Subcutaneous adipose tissue (tissue), 4 donors: Measurements from ENCODE around the gene ABCA7. TPM values are rescaled to one million over a fixed set of nuclear protein-coding genes. Genes with fewer than 3 reads are reported as not detected.

ENCODE experiments used
- total RNA-seq, 4 donors: library from RNA; depleted of rRNA; stranded (reverse); fragments of >200 nt; gene quantifications; one replicate each; pipeline ENCODE4 v1.1.0, GENCODE V29; 2016
- TF ChIP-seq, protein P1 (sequence below): fragments of 450-650 bp; IDR thresholded peaks from one replicate; pipeline ENCODE4 v1.5.1; 2016; ENCODE audit warnings: low read depth, mild to moderate bottlenecking, control low read depth, antibody characterized with exemption, moderate library complexity

ABCA7 gene
- total RNA-seq, 4 donors from 2014 or later: 3.4 to 35.2 (median 12.2) TPM

DNA sequence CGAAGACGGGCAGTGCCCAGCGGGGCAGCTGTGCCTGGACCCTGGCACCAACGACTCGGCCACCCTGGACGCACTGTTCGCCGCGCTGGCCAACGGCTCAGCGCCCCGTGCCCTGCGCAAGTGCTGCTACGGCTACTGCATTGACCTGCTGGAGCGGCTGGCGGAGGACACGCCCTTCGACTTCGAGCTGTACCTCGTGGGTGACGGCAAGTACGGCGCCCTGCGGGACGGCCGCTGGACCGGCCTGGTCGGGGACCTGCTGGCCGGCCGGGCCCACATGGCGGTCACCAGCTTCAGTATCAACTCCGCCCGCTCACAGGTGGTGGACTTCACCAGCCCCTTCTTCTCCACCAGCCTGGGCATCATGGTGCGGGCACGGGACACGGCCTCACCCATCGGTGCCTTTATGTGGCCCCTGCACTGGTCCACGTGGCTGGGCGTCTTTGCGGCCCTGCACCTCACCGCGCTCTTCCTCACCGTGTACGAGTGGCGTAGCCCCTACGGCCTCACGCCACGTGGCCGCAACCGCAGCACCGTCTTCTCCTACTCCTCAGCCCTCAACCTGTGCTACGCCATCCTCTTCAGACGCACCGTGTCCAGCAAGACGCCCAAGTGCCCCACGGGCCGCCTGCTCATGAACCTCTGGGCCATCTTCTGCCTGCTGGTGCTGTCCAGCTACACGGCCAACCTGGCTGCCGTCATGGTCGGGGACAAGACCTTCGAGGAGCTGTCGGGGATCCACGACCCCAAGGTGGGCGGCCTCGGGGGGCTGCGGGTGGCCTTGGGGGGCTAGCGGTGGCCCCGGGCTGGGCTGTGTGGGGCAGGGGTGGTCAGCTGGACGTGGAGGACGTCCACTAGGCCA is 34.9 kb upstream of the ABCA7 start:
- TF ChIP-seq, protein P1, sequence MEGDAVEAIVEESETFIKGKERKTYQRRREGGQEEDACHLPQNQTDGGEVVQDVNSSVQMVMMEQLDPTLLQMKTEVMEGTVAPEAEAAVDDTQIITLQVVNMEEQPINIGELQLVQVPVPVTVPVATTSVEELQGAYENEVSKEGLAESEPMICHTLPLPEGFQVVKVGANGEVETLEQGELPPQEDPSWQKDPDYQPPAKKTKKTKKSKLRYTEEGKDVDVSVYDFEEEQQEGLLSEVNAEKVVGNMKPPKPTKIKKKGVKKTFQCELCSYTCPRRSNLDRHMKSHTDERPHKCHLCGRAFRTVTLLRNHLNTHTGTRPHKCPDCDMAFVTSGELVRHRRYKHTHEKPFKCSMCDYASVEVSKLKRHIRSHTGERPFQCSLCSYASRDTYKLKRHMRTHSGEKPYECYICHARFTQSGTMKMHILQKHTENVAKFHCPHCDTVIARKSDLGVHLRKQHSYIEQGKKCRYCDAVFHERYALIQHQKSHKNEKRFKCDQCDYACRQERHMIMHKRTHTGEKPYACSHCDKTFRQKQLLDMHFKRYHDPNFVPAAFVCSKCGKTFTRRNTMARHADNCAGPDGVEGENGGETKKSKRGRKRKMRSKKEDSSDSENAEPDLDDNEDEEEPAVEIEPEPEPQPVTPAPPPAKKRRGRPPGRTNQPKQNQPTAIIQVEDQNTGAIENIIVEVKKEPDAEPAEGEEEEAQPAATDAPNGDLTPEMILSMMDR: no peak

DNA sequence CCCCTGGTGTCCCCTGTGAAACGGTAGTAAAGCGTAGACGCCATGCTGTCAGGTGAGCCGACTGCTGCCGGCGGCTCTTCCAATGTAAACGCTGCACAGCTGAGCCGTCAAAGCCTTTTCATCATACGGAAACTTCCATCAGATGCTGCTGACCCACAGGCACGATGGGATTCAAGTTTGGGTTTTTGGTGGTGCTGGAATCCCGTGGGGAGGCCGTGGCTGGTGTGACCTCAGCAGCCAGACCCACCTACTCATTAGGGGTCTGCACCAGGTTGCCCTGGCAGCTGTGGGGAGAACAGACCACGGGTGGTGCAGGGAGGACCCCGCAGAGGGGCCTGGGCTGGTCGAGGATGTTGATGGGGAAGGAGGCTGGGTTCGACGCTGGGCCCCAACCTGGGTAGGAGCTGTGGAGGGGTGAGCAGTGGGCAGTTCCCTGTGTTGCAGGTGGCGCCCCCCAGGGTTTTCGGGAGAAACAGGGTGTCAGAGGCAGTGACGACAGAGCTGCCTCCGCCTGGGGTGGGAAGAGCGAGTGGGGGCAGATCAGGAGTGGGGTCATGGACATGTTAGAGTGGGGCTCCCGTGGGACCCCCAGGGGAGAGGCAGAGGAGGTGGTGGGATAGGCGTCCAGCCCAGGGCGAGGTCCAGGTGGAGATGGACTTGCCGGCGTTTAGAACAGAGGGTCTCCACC is 33.1 kb upstream of the ABCA7 start:
- TF ChIP-seq, protein P1: no peak

DNA sequence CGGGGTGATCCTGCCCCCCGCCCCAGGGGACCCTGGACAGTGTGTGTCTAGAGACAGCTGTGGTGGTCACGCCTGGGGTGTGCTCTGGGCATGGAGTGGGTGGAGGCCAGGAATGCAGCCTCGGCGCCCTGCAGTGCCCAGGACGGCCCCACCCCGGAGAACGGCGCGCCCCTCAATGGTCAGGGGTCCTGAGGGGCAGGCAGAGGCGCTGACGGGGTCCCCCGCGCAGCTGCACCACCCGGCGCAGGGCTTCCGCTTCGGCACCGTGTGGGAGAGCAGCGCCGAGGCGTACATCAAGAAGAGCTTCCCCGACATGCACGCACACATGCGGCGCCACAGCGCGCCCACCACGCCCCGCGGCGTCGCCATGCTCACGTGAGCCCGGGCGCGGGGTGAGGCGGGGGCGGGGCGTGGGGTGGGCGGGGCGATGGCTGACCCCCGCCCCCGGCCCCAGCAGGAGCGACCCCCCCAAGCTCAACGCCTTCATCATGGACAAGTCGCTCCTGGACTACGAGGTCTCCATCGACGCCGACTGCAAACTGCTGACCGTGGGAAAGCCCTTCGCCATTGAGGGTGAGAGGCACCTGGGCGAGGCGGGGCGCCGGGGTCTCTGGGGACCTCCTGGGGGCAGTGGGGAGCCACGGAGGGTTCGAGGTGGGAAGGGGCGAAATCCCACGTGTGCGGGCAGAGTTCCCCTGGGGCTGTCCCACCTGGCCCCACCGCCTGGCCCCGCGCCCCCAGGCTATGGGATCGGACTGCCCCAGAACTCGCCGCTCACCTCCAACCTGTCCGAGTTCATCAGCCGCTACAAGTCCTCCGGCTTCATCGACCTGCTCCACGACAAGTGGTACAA is 32.3 kb upstream of the ABCA7 start:
- TF ChIP-seq, protein P1: no peak

DNA sequence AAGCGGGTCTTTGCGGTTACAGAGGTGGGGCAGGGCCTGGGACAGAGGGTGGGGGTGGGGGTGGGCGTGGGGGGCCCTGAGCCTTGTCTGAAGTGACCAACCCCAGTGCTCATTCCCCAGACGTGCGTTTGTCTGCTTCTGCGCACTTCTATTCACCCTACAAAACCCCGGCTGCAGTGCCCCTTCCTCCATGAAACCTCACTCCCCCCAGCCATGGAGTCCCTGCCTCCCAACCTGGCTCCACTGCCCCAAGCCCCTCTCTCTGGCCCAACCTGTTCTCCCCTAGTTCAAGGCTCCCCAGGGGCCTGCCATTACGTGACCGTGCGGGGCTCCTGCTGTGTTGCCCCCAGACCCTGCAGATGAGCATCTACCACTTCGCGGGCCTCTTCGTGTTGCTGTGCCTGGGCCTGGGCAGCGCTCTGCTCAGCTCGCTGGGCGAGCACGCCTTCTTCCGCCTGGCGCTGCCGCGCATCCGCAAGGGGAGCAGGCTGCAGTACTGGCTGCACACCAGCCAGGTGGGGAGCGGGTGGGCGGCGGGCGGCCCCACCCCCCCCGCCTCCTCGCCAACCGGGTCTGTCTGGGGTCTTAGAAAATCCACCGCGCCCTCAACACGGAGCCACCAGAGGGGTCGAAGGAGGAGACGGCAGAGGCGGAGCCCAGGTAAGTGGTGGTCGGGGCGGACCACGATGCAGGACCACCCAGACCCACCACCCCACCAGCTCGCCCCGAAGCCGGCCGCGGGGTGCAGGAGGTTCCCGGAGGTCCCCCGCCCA is 31.5 kb upstream of the ABCA7 start:
- TF ChIP-seq, protein P1: no peak

DNA sequence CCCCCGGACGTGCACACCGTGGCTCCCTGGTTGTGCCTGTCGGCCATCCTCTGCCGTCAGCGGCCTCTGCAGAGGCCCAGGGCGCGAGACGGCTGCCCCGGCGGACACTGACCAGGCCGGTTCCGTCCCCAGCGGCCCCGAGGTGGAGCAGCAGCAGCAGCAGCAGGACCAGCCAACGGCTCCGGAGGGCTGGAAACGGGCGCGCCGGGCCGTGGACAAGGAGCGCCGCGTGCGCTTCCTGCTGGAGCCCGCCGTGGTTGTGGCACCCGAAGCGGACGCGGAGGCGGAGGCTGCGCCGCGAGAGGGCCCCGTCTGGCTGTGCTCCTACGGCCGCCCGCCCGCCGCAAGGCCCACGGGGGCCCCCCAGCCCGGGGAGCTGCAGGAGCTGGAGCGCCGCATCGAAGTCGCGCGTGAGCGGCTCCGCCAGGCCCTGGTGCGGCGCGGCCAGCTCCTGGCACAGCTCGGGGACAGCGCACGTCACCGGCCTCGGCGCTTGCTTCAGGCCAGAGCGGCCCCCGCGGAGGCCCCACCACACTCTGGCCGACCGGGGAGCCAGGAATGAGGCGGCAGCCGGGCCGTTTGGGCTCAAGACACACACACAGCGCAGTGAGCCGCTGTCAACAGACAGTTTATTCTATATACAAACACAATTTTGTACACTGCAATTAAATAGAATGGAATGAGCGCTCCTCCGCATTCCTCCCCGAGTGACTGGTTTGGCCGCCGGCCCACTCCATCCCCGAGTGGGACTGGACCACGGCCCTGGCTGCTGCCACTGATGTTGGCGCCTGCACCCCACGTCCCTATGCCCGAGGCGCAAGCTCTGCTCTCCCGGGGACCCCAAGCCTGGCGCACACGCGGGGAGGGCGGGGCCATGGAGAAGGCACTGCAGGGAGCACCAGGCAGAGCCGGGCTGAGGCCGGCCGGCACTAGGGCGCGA is 30.6 kb upstream of the ABCA7 start:
- TF ChIP-seq, protein P1: no peak

DNA sequence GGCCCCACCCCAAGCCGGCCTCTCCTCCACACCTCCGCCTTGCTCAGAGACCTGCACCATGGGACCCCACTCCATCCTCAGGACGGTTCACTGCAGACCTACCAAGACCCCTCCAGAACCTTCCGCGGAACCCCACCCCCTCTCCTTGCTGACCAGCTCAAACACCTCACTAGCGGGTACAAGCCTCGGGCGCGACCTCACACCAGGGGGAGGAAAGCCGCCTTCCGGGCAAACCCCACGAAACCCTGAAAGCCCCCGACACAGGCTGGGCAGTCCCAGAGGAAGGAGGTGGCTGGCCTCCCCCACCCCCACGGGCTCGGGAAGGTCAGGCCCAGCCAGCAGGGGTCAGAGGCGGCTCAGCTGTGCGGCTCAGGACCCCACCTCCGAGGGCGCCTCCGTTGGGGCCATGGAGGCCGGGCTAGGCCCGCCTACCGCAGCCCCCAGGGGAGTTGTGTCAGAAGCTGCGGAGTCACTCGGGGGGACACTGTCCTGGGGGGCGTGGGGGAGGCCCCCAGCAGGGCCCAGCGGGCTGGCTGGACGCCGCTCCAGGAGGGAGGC is 29.8 kb upstream of the ABCA7 start:
- TF ChIP-seq, protein P1: no peak
